ENCODE data around the gene CCDC85C. TPM values are rescaled to one million over a fixed set of nuclear protein-coding genes. Genes with fewer than 3 reads are reported as not detected.

CCDC85C gene
- total RNA-seq, 1 donor from 2014 or later: 16.6 TPM

DNA sequence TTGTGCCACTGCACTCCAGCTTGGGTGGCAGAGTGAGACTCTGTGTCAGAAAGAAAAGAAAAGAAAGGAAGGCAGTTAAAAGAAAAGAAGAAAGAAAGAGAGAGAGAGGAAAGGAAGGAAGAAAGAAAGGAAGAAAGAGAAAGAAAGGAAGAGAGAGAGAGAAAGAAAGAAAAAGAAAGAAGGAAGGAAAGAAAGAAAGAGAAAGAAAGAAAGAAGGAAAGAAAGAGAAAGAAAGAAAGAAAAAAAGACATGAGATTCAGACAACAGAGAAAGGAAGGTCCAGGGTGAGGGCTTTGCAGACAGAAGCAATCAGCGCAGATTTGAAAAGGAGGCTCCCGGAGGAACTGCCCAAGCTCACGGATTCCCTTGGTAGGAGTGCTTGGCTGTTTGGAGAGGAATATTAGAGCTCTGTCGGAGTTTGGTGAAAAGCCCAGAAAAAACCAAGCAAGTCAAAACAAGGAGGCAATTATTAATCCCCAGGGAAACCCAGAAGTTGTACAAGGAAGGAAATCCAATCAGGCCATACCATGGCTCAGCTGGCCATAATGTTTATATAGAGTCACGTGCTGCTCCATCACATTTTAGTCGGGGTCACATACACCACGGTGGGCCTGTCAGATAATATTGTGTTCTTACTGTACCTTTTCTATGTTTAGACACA, 11.6 kb upstream of the CCDC85C start:
- TF ChIP-seq, protein P1, sequence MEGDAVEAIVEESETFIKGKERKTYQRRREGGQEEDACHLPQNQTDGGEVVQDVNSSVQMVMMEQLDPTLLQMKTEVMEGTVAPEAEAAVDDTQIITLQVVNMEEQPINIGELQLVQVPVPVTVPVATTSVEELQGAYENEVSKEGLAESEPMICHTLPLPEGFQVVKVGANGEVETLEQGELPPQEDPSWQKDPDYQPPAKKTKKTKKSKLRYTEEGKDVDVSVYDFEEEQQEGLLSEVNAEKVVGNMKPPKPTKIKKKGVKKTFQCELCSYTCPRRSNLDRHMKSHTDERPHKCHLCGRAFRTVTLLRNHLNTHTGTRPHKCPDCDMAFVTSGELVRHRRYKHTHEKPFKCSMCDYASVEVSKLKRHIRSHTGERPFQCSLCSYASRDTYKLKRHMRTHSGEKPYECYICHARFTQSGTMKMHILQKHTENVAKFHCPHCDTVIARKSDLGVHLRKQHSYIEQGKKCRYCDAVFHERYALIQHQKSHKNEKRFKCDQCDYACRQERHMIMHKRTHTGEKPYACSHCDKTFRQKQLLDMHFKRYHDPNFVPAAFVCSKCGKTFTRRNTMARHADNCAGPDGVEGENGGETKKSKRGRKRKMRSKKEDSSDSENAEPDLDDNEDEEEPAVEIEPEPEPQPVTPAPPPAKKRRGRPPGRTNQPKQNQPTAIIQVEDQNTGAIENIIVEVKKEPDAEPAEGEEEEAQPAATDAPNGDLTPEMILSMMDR (IDR thresholded peaks at IDR 0.05; ENCODE audit: insufficient read depth, low read depth, low read length): no peak
- TF ChIP-seq EZH2 (IDR thresholded peaks at IDR 0.05; ENCODE audit: insufficient read depth, low read length): no peak

DNA sequence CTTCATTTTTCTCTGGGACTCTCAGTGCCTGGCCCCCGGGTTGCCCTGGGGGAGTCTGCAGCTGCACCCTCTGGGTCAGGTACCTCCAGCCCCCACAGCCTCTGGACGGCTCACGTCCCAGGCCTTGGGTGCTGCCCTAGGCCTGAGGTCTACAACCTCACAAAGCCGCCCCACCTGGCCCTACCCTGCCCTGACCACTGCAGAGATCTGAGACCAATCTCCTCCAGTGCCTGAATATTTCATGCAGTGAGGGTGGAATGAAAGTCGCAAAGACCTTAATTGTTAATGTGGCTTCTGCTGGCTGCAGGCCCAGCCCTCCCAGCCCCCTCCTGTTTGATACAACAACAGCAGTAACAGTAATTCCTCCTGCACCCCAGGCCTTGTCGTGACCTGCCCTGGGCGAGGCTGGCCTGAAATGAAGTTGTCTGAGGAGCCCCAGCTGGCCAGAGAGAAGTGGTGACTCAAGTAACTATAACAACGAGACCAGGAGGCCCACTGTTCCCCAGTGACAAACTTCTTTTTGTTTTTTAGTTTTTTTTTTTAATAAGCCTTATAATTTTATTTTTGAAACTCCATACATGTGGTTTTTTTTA, 8.8 kb upstream of the CCDC85C start:
- Histone ChIP-seq H3K4me1 (ENCODE audit: insufficient read depth, low read length) (peaks cover 9% of the 10 kb centered on the region), H3K9me3 (ENCODE audit: insufficient read depth, low read depth, low read length) (no peaks in the 10 kb centered on the region), H4K20me1 (ENCODE audit: insufficient read depth, low read length) (no peaks in the 10 kb centered on the region), H3K4me2 (ENCODE audit: low read length) (no peak overlapping the region), H3K4me3 (ENCODE audit: insufficient read depth, low read depth, low read length) (no peak overlapping the region), H3K27ac (ENCODE audit: low read depth, low read length) (no peak overlapping the region), H3K27me3 (ENCODE audit: insufficient read depth, low read length) (no peaks in the 10 kb centered on the region), H2AFZ (ENCODE audit: low read depth, low read length) (no peak overlapping the region), H3K79me2 (ENCODE audit: insufficient read depth, low read length) (no peaks in the 10 kb centered on the region), H3K36me3 (ENCODE audit: insufficient read depth, low read length) (no peaks in the 10 kb centered on the region), H3K9ac (ENCODE audit: low read length) (no peak overlapping the region)
- FAIRE-seq: no peak
- Mint-ChIP-seq H3K27ac (ENCODE audit: unreplicated experiment) (peak overlapping the region; percentile 26), H3K27me3 (ENCODE audit: low read depth, unreplicated experiment) (peaks cover 35% of the 10 kb centered on the region), H3K4me3 (ENCODE audit: unreplicated experiment) (no peak overlapping the region), H3K4me1 (ENCODE audit: low read depth, unreplicated experiment) (peaks cover 2% of the 10 kb centered on the region), H3K9me3 (ENCODE audit: unreplicated experiment) (no peaks in the 10 kb centered on the region), H3K36me3 (ENCODE audit: low read depth, unreplicated experiment) (no peaks in the 10 kb centered on the region)
- DNase-seq (ENCODE audit: low read depth): peak; percentile 47
- no peak for TF ChIP-seq EZH2 (IDR thresholded peaks at IDR 0.05; ENCODE audit: insufficient read depth, low read length)
- TF ChIP-seq, protein P1 (IDR thresholded peaks at IDR 0.05; ENCODE audit: insufficient read depth, low read depth, low read length): no peak

More for the DNA sequence above, 11.6 kb upstream of the CCDC85C start:
- Histone ChIP-seq H4K20me1 (ENCODE audit: insufficient read depth, low read length) (no peaks in the 10 kb centered on the region), H3K9me3 (ENCODE audit: insufficient read depth, low read depth, low read length) (no peaks in the 10 kb centered on the region), H3K4me2 (ENCODE audit: low read length) (no peak overlapping the region), H3K9ac (ENCODE audit: low read length) (no peak overlapping the region), H3K79me2 (ENCODE audit: insufficient read depth, low read length) (no peaks in the 10 kb centered on the region), H2AFZ (ENCODE audit: low read depth, low read length) (no peak overlapping the region), H3K27me3 (ENCODE audit: insufficient read depth, low read length) (no peaks in the 10 kb centered on the region), H3K27ac (ENCODE audit: low read depth, low read length) (no peak overlapping the region), H3K4me1 (ENCODE audit: insufficient read depth, low read length) (peaks cover 22% of the 10 kb centered on the region), H3K36me3 (ENCODE audit: insufficient read depth, low read length) (no peaks in the 10 kb centered on the region), H3K4me3 (ENCODE audit: insufficient read depth, low read depth, low read length) (no peak overlapping the region)
- Mint-ChIP-seq H3K27me3 (ENCODE audit: low read depth, unreplicated experiment) (peaks cover 17% of the 10 kb centered on the region), H3K9me3 (ENCODE audit: unreplicated experiment) (no peaks in the 10 kb centered on the region), H3K4me1 (ENCODE audit: low read depth, unreplicated experiment) (peaks cover 2% of the 10 kb centered on the region), H3K36me3 (ENCODE audit: low read depth, unreplicated experiment) (no peaks in the 10 kb centered on the region), H3K4me3 (ENCODE audit: unreplicated experiment) (no peak overlapping the region), H3K27ac (ENCODE audit: unreplicated experiment) (no peak overlapping the region)
- FAIRE-seq: no peak
- no peak for DNase-seq (ENCODE audit: low read depth)
